AG04450 (cell line): ENCODE results near the gene CAMSAP1. TPM values are rescaled to one million over a fixed set of nuclear protein-coding genes. Genes with fewer than 3 reads are reported as not detected.

ENCODE experiments used
- CTCF ChIA-PET: fragments of 300-600, 350-600 bp; formaldehyde crosslinking; extraction: SDS; loops from one replicate; lab custom pipeline; 2022; ENCODE audit warnings: antibody characterized with exemption, inconsistent platforms; lab: Charles Lee
- POLR2A ChIA-PET: fragments of 350-600 bp; formaldehyde crosslinking; extraction: SDS; loops from one replicate; lab custom pipeline; 2021; ENCODE audit warnings: antibody characterized with exemption, inconsistent platforms; lab: Yijun Ruan, JAX
- DNase-seq: peaks from one replicate; pipeline ENCODE4 v3.0.0-alpha.2; 2011; ENCODE audit warnings: low read depth, low spot score
- H3K27ac ChIP-seq: one replicate; pipeline ENCODE4 v1.5.1; 2012; ENCODE audit warnings: low read depth, low read length, control low read depth
- H3K27me3 ChIP-seq: one replicate; pipeline ENCODE4 v1.6.0; 2012; ENCODE audit warnings: low read length; ENCODE audit not compliant: control insufficient read depth, insufficient read depth
- H3K4me3 ChIP-seq: 2 replicates; pipeline ENCODE4 v1.5.1; 2011; ENCODE audit warnings: mild to moderate bottlenecking, low read depth, low read length, control low read depth
- H3K9me3 ChIP-seq: 2 replicates; pipeline ENCODE4 v1.5.1; 2012; ENCODE audit warnings: low read length; ENCODE audit not compliant: control insufficient read depth, insufficient read depth
- polyA plus RNA-seq: library from polyadenylated mRNA; depleted of rRNA; stranded (reverse); fragments of >200 nt; gene quantifications from 2 replicates; pipeline ENCODE4 v1.2.3, GENCODE V29; 2011
- TF ChIP-seq, protein P1 (sequence below): IDR thresholded peaks from 2 replicates; pipeline ENCODE4 v1.5.1; 2011; ENCODE audit warnings: low read depth, low read length, control low read depth, inconsistent platforms

Gene CAMSAP1
- polyA plus RNA-seq, 1 experiment: 7.8 TPM

DNA sequence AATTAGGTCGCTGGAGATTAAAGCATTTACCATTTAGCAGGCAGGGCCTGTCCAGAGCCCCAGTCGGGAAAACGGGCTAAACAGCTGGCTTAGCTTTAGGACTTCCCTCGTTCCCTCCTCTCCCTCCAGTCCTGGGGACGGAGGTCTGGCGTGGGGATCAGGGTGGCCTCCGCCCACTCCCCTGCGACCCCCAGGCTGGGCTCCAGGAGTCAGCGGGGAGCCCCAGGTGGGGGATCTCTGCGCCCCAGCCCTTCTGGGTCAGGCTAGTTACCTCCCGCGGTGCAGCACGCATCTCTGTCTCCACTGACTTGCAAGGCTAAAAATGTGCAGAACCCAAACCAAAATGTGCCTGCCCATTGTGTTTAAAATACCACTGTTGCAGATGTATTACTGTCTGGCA, 16.2 kb upstream of the CAMSAP1 start:
- Histone ChIP-seq H3K4me3 (no peak overlapping the region), H3K27me3 (no peaks in the 10 kb centered on the region), H3K9me3 (peaks cover 21% of the 10 kb centered on the region), H3K27ac (no peak overlapping the region)
- CTCF ChIA-PET: no interaction called here
- POLR2A ChIA-PET: interaction anchor here (0.7 kb wide), 1 partner anchor 62 kb away, joined by 8 read pairs; no protein-coding TSS in a partner anchor
- TF ChIP-seq, protein P1, sequence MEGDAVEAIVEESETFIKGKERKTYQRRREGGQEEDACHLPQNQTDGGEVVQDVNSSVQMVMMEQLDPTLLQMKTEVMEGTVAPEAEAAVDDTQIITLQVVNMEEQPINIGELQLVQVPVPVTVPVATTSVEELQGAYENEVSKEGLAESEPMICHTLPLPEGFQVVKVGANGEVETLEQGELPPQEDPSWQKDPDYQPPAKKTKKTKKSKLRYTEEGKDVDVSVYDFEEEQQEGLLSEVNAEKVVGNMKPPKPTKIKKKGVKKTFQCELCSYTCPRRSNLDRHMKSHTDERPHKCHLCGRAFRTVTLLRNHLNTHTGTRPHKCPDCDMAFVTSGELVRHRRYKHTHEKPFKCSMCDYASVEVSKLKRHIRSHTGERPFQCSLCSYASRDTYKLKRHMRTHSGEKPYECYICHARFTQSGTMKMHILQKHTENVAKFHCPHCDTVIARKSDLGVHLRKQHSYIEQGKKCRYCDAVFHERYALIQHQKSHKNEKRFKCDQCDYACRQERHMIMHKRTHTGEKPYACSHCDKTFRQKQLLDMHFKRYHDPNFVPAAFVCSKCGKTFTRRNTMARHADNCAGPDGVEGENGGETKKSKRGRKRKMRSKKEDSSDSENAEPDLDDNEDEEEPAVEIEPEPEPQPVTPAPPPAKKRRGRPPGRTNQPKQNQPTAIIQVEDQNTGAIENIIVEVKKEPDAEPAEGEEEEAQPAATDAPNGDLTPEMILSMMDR: no peak
- no peak for DNase-seq

DNA sequence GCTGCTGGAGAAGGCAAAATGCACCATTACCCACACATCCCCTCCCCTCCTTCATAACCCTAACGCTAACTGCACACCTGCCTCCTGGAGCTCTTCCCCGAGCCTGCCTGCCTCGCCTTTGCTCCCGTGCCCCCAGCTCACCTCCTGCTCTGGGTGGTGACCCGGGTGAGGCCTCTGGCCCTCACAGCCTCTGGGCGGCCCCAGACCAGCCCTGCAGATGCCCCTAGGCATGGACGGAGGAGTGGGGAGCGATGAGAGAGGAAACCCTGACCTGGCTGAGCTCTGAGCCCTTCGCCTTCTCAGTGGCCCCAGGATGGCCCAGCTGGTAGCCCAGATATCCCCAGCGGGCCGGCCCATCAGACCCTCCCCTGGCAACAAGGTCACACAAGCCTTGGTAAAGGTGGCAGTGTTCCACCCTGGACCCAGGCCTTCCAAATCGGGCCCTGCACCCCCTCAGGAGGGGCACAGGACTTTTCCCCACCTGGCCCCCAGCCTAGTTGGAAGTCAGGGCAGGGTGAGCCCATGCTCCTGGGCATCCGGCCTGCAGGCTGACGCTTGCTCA, 14.5 kb upstream of the CAMSAP1 start:
- DNase-seq: no peak
- TF ChIP-seq, protein P1: no peak
- Histone ChIP-seq H3K9me3 (peaks cover 32% of the 10 kb centered on the region), H3K27ac (no peak overlapping the region), H3K4me3 (no peak overlapping the region), H3K27me3 (no peaks in the 10 kb centered on the region)
- CTCF ChIA-PET: no interaction called here
- POLR2A ChIA-PET: no interaction called here

DNA sequence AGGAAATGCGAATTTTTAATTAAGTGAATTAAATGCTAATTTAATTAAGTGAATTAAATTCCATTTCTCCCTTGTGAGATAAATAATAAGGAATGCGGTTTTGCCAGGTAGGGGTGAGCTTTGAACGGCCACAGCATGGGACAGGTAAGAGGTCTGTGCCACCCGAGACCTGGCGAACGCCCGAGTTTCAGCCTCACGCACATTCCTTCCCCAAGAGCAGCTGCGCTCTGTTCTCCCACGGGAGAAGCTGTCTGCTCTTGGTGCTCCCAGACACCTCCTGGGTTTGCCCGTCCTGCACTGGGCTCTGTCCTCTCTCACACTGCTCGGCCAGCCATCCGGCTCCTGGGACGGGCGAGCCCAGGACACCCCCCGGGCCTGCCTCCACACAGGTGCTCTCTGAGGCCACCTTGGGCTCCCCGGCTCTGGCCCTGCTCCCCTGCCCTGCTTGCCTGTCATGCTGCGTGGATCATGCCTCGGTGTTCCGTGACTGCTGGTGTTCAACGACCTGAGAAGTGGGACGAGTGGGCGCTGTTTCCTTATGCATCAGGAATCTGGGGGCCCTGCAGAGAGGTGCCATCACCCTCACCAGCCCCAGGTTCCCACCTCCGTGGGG, 13.7 kb upstream of the CAMSAP1 start:
- POLR2A ChIA-PET: interaction anchor here (0.6 kb wide), 1 partner anchor 19 kb away, joined by 3 read pairs; no protein-coding TSS in a partner anchor
- Histone ChIP-seq H3K4me3 (no peak overlapping the region), H3K9me3 (peaks cover 37% of the 10 kb centered on the region), H3K27me3 (no peaks in the 10 kb centered on the region), H3K27ac (no peak overlapping the region)
- CTCF ChIA-PET: no interaction called here
- no peak for DNase-seq
- TF ChIP-seq, protein P1: no peak

DNA sequence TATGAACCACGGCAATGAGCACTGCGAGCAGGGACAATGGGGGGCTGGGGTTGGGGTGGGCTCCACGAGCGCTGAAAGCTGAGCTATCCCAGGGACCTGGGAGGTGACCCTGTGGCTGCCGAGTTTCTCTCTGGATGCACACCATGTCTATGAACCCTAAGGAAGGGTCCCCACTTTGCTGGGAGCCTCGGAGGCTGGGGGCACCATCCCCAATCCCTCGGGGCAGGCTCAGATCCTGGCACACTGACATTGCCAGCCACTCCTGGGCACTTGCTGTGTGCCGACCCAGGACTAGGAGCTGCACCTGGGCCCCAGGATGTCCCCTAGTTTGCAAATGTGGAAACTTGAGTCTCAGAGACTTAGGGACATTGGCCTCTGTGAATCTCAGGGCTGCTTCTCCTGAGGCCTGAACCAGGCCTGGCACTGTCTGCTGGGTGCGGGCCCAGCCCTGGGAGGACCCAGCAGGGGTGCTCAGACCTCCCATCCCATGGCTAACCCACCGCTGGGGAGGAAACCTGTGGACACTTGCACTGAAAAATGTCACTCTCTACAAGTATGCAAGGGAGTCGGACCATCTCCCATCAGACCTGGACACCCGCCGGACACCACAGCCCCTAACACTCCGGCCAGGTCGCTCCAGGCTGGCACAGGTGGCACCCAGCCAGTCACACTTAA, 13.0 kb upstream of the CAMSAP1 start:
- Histone ChIP-seq H3K27me3 (no peaks in the 10 kb centered on the region), H3K4me3 (no peak overlapping the region), H3K27ac (no peak overlapping the region), H3K9me3 (peaks cover 38% of the 10 kb centered on the region)
- CTCF ChIA-PET: no interaction called here
- DNase-seq: no peak
- POLR2A ChIA-PET: no interaction called here
- TF ChIP-seq, protein P1: no peak
